GM18507 (cell line): ENCODE measurements around the gene SLC38A3.

ENCODE experiments used
- DNase-seq: peaks from one replicate; pipeline ENCODE4 v3.0.0; 2011; ENCODE audit warnings: low read depth; ENCODE audit not compliant: insufficient read length; ENCODE audit errors: extremely low spot score
- FAIRE-seq: peaks from 2 replicates; lab custom pipeline; 2011; peaks lifted over from hg19 to GRCh38; lab: Jason Lieb, UNC

The SLC38A3 gene

GRCh38 chr3:50168388-50168787 lies 36.7 kb upstream of the SLC38A3 start:
- no peak for FAIRE-seq

GRCh38 chr3:50168791-50169190 lies 36.3 kb upstream of the SLC38A3 start:
- DNase-seq (no peak), FAIRE-seq (no peak)

More at GRCh38 chr3:50168388-50168787, 36.7 kb upstream of the SLC38A3 start:
- DNase-seq: no peak

- DNase-seq: no peak
- FAIRE-seq: no peak
These were observed 35.7 kb upstream of the SLC38A3 start for GRCh38 chr3:50169232-50169832.

GRCh38 chr3:50169858-50170257 lies 35.2 kb upstream of the SLC38A3 start:
- FAIRE-seq (no peak), DNase-seq (no peak)

GRCh38 chr3:50170689-50171088 lies 34.4 kb upstream of the SLC38A3 start:
- DNase-seq: no peak
- FAIRE-seq: no peak

- DNase-seq: no peak
- no peak for FAIRE-seq
These were observed 33.4 kb upstream of the SLC38A3 start for GRCh38 chr3:50171540-50172301.

GRCh38 chr3:50172626-50173220 lies 32.3 kb upstream of the SLC38A3 start:
- DNase-seq (no peak), FAIRE-seq (no peak)

- DNase-seq: no peak
- no peak for FAIRE-seq
These were observed 31.2 kb upstream of the SLC38A3 start for GRCh38 chr3:50173685-50174516.

- FAIRE-seq (no peak), DNase-seq (no peak)
These were observed 30.6 kb upstream of the SLC38A3 start for GRCh38 chr3:50174517-50174895.

GRCh38 chr3:50174947-50175524 lies 30.0 kb upstream of the SLC38A3 start:
- FAIRE-seq (no peak), DNase-seq (no peak)

- DNase-seq: no peak
- FAIRE-seq: no peak
These were observed 27.7 kb upstream of the SLC38A3 start for GRCh38 chr3:50177346-50177745.

- DNase-seq (no peak), FAIRE-seq (no peak)
These were observed 25.4 kb upstream of the SLC38A3 start for GRCh38 chr3:50179710-50180109.

- no peak for FAIRE-seq
- no peak for DNase-seq
These were observed 23.1 kb upstream of the SLC38A3 start for GRCh38 chr3:50181985-50182384.

GRCh38 chr3:50182533-50183099 lies 22.5 kb upstream of the SLC38A3 start:
- FAIRE-seq: no peak

GRCh38 chr3:50183755-50184154 lies 21.3 kb upstream of the SLC38A3 start:
- FAIRE-seq: no peak

More at GRCh38 chr3:50182533-50183099, 22.5 kb upstream of the SLC38A3 start:
- no peak for DNase-seq

GRCh38 chr3:50184242-50184978 lies 20.7 kb upstream of the SLC38A3 start:
- FAIRE-seq (no peak), DNase-seq (no peak)

More at GRCh38 chr3:50183755-50184154, 21.3 kb upstream of the SLC38A3 start:
- DNase-seq: no peak

GRCh38 chr3:50185230-50185629 lies 19.8 kb upstream of the SLC38A3 start:
- FAIRE-seq: no peak

GRCh38 chr3:50186096-50186495 lies 19.0 kb upstream of the SLC38A3 start:
- FAIRE-seq: no peak

More at GRCh38 chr3:50185230-50185629, 19.8 kb upstream of the SLC38A3 start:
- no peak for DNase-seq

GRCh38 chr3:50187750-50188149 lies 17.3 kb upstream of the SLC38A3 start:
- no peak for FAIRE-seq

More at GRCh38 chr3:50186096-50186495, 19.0 kb upstream of the SLC38A3 start:
- DNase-seq: no peak

More at GRCh38 chr3:50187750-50188149, 17.3 kb upstream of the SLC38A3 start:
- DNase-seq: no peak
